Vagina (tissue), 2 donors: ENCODE results near the gene LDLRAD4. TPM values are rescaled to one million over a fixed set of nuclear protein-coding genes. Genes with fewer than 3 reads are reported as not detected.

Experiments used
- DNase-seq, 2 donors: peaks; one replicate each; pipeline ENCODE4 v3.0.0-alpha.2; 2017; ENCODE audit errors: extremely low spot score in 2 of 2
- H3K27ac ChIP-seq: fragments of 200-600 bp; sonication (generic); one replicate; pipeline ENCODE4 v1.5.1; 2019
- H3K27me3 ChIP-seq: fragments of 200-600 bp; sonication (generic); one replicate; pipeline ENCODE4 v1.5.1; 2019
- H3K36me3 ChIP-seq, 2 donors: fragments of 200-600 bp; sonication (generic); one replicate each; pipeline ENCODE4 v1.5.1; 2017 to 2019
- H3K4me1 ChIP-seq: fragments of 200-600 bp; sonication (generic); one replicate; pipeline ENCODE4 v1.5.1; 2019
- H3K4me3 ChIP-seq, 2 donors: fragments of 200-600 bp; sonication (generic); 1 replicate in 1 of 2; 2 replicates in 1 of 2; pipeline ENCODE4 v1.5.1; 2016 to 2019
- H3K9me3 ChIP-seq: fragments of 200-600 bp; sonication (generic); one replicate; pipeline ENCODE4 v1.5.1; 2019
- CTCF ChIP-seq, 3 experiments: fragments of 450-650 bp in 2 of 3; fragments of 200-600 bp in 1 of 3; sonication (generic) in 1 of 3; IDR thresholded peaks; one replicate each; pipeline ENCODE4 v1.5.1; 2017 to 2019; ENCODE audit warnings: antibody characterized with exemption in 3 of 3, mild to moderate bottlenecking in 2 of 3, moderate library complexity in 2 of 3
- POLR2A ChIP-seq, 2 donors: fragments of 450-650 bp; IDR thresholded peaks; one replicate each; pipeline ENCODE4 v1.6.1; 2017; ENCODE audit warnings: antibody characterized with exemption in 2 of 2, mild to moderate bottlenecking in 2 of 2, moderate library complexity in 2 of 2
- POLR2AphosphoS5 ChIP-seq, 2 donors: sonication (generic); formaldehyde crosslinking; IDR thresholded peaks; one replicate each; pipeline ENCODE4 v1.9.0; 2017; ENCODE audit warnings: antibody characterized with exemption in 2 of 2, mild to moderate bottlenecking in 2 of 2, low read depth in 1 of 2; ENCODE audit not compliant: insufficient read depth in 1 of 2
- intact Hi-C: fragments of 100-400 bp; cut with DNase I; formaldehyde crosslinking; loops from one replicate; pipeline ENCODE4 v1.15.1; 2023
- total RNA-seq: library from RNA; depleted of rRNA; stranded (reverse); fragments of >200 nt; gene quantifications from one replicate; pipeline ENCODE4 v1.2.3, GENCODE V29; 2016

Gene LDLRAD4
- total RNA-seq, 1 donor from 2014 or later: 24.3 TPM

GRCh38 chr18:13271302-13271911 is 52.8 kb downstream of the LDLRAD4 start:
- intact Hi-C loops: no loop called here
- peak in 1 of 2 donors; percentile 93 for DNase-seq
- Histone ChIP-seq H3K4me1 (peaks cover 35% of the 10 kb centered on the region), H3K36me3 (no peaks in the 10 kb centered on the region), H3K27me3 (no peaks in the 10 kb centered on the region), H3K9me3 (no peaks in the 10 kb centered on the region), H3K4me3 (no peak overlapping the region), H3K27ac (no peak overlapping the region)
- TF ChIP-seq POLR2AphosphoS5 (IDR thresholded peaks at IDR 0.05; ENCODE audit: insufficient read depth in 1 of 2, low read depth in 1 of 2): no peak
- TF ChIP-seq CTCF (IDR thresholded peaks at IDR 0.05): no peak
- no peak for TF ChIP-seq POLR2A (IDR thresholded peaks at IDR 0.05)

- no peak for TF ChIP-seq CTCF (IDR thresholded peaks at IDR 0.05)
- TF ChIP-seq POLR2AphosphoS5 (IDR thresholded peaks at IDR 0.05; ENCODE audit: insufficient read depth in 1 of 2, low read depth in 1 of 2): no peak
- TF ChIP-seq POLR2A (IDR thresholded peaks at IDR 0.05): no peak
- DNase-seq: peak in 1 of 2 donors; percentile 70
- Histone ChIP-seq H3K27me3 (no peaks in the 10 kb centered on the region), H3K4me1 (peaks cover 27% of the 10 kb centered on the region), H3K27ac (no peak overlapping the region), H3K36me3 (no peaks in the 10 kb centered on the region), H3K4me3 (no peak overlapping the region), H3K9me3 (no peaks in the 10 kb centered on the region)
- intact Hi-C loops: no loop called here
Observed at GRCh38 chr18:13272416-13272815, 53.9 kb downstream of the LDLRAD4 start.

GRCh38 chr18:13273800-13274199 is 55.2 kb downstream of the LDLRAD4 start:
- Histone ChIP-seq H3K27me3 (no peaks in the 10 kb centered on the region), H3K4me3 (no peak overlapping the region), H3K36me3 (no peaks in the 10 kb centered on the region), H3K9me3 (no peaks in the 10 kb centered on the region), H3K4me1 (peaks cover 13% of the 10 kb centered on the region), H3K27ac (no peak overlapping the region)
- no peak for TF ChIP-seq POLR2AphosphoS5 (IDR thresholded peaks at IDR 0.05; ENCODE audit: insufficient read depth in 1 of 2, low read depth in 1 of 2)
- no peak for TF ChIP-seq POLR2A (IDR thresholded peaks at IDR 0.05)
- no peak for TF ChIP-seq CTCF (IDR thresholded peaks at IDR 0.05)
- intact Hi-C loops: no loop called here
- peak in 1 of 2 donors; percentile 84 for DNase-seq

- intact Hi-C loops: no loop called here
- Histone ChIP-seq H3K4me1 (peaks cover under 1% of the 10 kb centered on the region), H3K9me3 (no peaks in the 10 kb centered on the region), H3K36me3 (no peaks in the 10 kb centered on the region), H3K4me3 (no peak overlapping the region), H3K27ac (no peak overlapping the region), H3K27me3 (no peaks in the 10 kb centered on the region)
- no peak for DNase-seq
- no peak for TF ChIP-seq CTCF (IDR thresholded peaks at IDR 0.05)
- no peak for TF ChIP-seq POLR2A (IDR thresholded peaks at IDR 0.05)
Observed at GRCh38 chr18:13275075-13275474, 56.5 kb downstream of the LDLRAD4 start.
